Activated CD4-positive, alpha-beta T cell treated with anti-CD3 and anti-CD28 coated beads, Interleukin-2, amount 10 ng/mL, durations not matched to agents 7 days and 5 days (primary cell): ENCODE measurements around the gene PTPRN2. TPM values are rescaled to one million over a fixed set of nuclear protein-coding genes. Genes with fewer than 3 reads are reported as not detected.

Source experiments
- CTCF ChIA-PET: fragments of 350-600 bp; sonication (Branson Sonifier 250); formaldehyde crosslinking; loops from one replicate; lab custom pipeline; 2021; ENCODE audit warnings: antibody characterized with exemption; lab: Charles Lee
- POLR2A ChIA-PET: fragments of 350-600 bp; sonication (Branson Sonifier 250); formaldehyde crosslinking; loops from one replicate; lab custom pipeline; 2021; ENCODE audit warnings: antibody characterized with exemption; lab: Charles Lee
- DNase-seq: peaks from one replicate; pipeline ENCODE4 v3.0.0-alpha.2; 2020
- H3K27ac Mint-ChIP-seq: one replicate; pipeline ENCODE4 v1.8.0; 2021; ENCODE audit warnings: mild to moderate bottlenecking, moderate library complexity, mixed read lengths
- H3K27me3 Mint-ChIP-seq: one replicate; pipeline ENCODE4 v1.8.0; 2021; ENCODE audit warnings: mixed read lengths
- H3K36me3 Mint-ChIP-seq: one replicate; pipeline ENCODE4 v1.8.0; 2021; ENCODE audit warnings: low read depth, mixed read lengths
- H3K4me1 Mint-ChIP-seq: one replicate; pipeline ENCODE4 v1.8.0; 2021; ENCODE audit warnings: mixed read lengths
- H3K4me3 Mint-ChIP-seq: one replicate; pipeline ENCODE4 v1.8.0; 2021; ENCODE audit warnings: mild to moderate bottlenecking, moderate library complexity, mixed read lengths
- H3K9me3 Mint-ChIP-seq: one replicate; pipeline ENCODE4 v1.8.0; 2021; ENCODE audit warnings: mixed read lengths
- total RNA-seq, 2 experiments: library from RNA; stranded (reverse); gene quantifications; one replicate each; pipeline ENCODE4 v1.2.3, GENCODE V29; 2021

Gene PTPRN2
- total RNA-seq, 2 experiments from 2014 or later, result 2.6 to 2.7 TPM

DNA sequence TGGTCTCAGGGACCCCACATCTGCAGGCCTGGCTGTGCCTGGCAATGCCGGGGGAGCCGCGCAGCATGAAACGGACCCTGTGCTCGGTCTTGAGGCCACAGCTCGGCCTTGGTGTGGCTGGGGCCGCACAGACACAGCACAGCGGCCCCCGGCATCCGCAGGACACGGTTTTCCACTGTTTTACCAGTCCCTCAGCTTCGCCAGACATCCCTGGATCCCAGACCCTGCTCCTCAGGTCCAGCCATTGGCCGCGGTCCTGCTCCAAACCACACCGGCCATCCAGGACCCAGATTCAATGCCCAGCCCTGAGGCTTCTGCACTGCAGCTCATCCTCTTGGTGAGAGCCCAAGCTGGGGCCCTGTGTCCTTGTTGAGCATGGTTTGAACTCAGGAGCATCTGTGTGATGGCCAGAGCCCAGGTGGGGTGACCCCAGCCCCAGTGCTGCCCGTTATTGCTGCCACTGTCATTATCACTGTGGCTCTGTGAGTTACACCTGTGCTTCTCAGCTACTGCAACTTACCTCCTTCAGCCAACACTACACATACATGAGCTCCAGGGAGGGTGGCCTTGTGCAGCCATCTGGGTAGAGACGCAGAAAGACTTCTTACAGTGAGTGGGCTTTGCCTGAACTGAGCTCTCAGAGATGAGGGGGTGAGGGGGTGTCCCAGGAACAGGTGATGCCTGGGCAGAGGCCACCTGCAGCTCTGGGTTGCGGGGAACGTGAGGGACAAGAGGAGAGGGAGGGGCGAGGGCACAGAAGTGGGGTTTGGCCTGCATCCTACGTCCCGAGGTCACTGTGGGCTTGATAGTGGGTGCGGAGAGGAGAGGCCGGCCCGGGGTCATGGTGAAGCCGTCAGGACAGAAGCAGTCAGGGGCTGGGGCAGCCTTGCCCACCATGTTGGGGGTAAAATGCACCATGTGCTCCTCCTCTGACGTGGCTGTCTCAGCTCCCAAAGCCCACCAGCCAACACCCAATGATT, 567.6 kb downstream of the PTPRN2 start:
- H3K36me3 Mint-ChIP-seq, result no peaks in the 10 kb centered on the region
- H3K4me3 Mint-ChIP-seq, result no peak overlapping the region
- CTCF ChIA-PET, result no interaction called here
- H3K27me3 Mint-ChIP-seq, result no peaks in the 10 kb centered on the region
- POLR2A ChIA-PET, result no interaction called here
- no peaks in the 10 kb centered on the region for H3K9me3 Mint-ChIP-seq
- DNase-seq, result no peak
- H3K27ac Mint-ChIP-seq, result no peak overlapping the region
- no peaks in the 10 kb centered on the region for H3K4me1 Mint-ChIP-seq

DNA sequence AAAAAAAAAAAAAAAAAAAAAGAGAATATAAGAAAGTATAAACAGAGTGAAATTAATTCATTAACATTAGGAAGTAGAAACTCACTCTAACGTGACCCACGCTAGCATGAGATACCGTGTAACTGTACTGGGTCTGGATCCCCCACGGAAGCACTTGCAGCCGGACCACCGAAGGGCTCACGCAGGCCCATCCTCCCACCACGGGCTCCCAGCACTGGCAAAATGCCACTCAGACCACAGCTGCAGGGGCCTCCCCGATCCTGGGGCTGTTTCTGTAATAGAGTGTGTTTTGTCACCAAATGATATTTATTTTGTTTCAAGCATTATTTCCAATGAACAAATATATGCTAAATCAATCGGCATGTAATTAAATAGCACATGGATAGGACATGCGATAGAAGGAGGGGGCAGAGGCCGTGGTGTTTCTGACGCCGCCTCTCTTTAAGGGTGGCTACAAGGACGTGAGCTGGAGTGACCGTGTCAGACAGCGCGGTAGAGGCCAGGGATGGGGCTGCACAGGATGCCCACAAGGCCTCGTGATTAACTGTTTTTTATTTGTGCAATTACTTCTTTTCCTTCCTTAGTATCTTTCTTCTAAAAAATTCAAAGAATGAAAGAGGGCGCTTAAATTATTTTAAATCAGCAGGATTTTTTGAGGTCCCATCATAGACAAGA, 568.5 kb downstream of the PTPRN2 start:
- no peaks in the 10 kb centered on the region for H3K36me3 Mint-ChIP-seq

DNA sequence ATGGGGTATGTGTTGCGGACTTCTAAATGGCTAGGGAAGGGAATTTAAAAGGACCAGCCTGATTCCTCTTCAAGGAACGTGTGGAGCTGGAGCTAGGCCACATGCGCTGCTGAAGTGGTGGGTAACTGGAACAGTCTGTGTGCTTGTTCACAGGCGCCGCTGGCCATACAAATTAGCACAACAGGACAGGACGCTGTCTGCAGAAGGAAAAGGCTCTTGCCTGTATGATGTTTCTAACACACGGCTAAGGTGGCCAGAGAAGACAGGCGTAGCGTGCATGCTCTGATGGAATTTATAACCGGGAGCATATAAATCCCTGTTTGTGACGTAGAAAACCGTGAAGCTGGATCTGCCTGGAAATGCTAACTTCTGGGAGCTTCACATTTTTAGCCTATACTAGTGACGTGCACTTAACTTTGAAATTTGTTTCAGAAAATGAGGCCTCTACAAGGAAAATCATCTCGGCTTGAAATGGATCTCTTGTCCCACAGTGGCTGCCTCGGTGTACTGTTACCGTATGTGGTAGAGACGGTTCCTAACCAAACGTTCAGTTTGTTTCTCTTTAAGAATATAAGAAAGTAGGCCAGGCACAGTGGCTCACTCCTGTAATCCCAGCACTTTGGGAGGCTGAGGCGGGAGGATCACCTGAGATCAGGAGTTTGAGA, 569.4 kb downstream of the PTPRN2 start:
- Mint-ChIP-seq H3K36me3 (no peaks in the 10 kb centered on the region), H3K27ac (no peak overlapping the region), H3K4me3 (no peak overlapping the region), H3K4me1 (no peaks in the 10 kb centered on the region), H3K9me3 (no peaks in the 10 kb centered on the region), H3K27me3 (no peaks in the 10 kb centered on the region)
- CTCF ChIA-PET, result interaction anchor here (1.0 kb wide), 1 partner anchor 13 kb away, joined by 3 read pairs; no protein-coding TSS in a partner anchor
- DNase-seq, result no peak
- POLR2A ChIA-PET, result no interaction called here

More for the DNA sequence above, 568.5 kb downstream of the PTPRN2 start:
- Mint-ChIP-seq H3K27me3 (no peaks in the 10 kb centered on the region), H3K4me1 (no peaks in the 10 kb centered on the region), H3K9me3 (no peaks in the 10 kb centered on the region), H3K27ac (no peak overlapping the region), H3K4me3 (no peak overlapping the region)
- POLR2A ChIA-PET, result no interaction called here
- CTCF ChIA-PET, result no interaction called here
- DNase-seq, result no peak

DNA sequence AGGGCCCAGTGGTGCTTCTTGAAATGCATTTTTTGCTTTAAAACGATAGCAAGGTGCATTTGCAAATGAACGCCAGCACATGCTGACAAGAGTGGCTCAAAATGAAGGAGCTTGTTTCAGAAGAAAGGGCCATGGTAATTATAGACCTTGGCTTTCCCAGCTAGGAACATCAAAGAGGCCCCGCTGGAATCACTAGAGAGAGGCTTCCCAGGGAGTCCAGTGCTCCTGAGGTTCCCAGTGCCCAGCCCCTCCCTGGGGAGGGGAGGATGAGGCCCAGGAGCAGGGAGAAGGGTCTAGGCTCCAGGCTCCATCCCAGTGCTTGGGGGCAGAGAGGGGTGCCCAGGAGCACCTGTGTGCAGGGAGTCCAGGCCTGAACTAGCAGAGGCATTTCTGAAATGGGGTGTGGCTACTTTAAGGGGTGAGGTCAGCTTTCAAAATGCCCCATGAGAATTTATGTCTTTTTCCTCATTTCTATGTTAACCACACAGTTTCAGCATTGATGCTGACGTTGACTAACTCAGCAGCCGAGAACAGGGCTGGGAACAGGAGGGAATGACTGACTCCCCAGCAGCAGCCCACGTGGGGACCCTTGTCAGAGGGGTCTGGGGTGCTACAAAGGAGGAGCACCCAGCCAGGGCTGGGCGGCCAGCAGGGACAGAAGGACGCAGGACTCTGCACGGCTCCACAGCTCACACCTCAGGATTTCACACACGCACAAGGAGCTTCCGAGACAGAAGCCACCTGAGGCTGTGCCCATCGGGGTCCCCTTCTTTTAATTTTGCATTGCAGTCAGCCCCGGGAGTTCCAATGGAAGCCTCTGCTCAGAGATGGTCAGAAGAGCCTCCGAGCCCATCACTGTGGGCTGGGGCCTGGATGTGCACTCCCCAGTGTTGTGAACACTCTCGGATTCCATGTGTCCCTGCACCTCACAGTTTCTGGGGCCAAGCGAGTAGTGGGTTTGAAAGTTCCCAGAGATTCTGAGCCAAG, 570.2 kb downstream of the PTPRN2 start:
- H3K36me3 Mint-ChIP-seq, result no peaks in the 10 kb centered on the region
- no peaks in the 10 kb centered on the region for H3K27me3 Mint-ChIP-seq

DNA sequence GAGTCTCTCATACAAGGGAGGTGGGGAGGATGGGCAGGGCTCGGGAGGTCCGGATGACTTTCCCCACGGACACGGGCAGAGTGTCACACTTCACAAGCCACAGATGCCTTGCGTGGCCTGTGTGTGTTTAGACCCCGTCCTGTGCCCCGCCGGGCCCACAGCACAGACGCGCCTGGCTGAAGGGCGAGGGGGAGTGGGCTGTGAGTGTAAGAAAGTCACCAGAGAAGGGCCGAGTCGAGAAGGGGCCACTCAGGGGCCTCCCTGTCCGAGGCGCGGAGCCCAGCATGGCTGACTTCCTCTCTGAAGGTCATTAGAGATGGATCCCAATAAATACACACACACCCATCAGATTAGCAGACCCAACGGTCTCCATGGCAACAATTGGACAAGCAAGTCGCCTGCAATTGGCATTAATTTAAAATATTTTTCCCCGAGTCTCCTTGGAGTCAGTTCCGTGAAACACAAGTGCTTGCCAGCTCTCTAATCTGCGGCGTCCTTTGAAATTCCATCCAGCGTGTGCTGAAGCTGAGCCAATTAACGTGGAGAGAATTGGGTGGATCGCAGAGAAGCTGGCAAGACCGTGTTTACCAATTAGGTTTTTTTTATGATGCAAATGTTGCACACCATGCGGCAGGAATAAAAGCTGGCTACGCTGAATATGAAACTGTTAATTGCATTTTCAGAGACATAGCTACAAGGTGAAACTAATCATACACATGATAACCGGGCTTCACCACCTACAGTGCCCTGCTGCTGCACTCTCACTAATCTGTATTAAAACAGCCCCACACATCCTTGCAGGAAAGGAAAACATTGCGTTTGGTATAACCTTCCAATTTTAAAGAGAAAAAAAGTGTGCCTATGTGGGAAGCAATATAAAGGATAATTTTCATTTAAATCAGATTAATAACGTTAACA, 571.2 kb downstream of the PTPRN2 start:
- ChIA-PET POLR2A (no interaction called here), CTCF (no interaction called here)
- Mint-ChIP-seq H3K27me3 (no peaks in the 10 kb centered on the region), H3K4me1 (no peaks in the 10 kb centered on the region), H3K27ac (no peak overlapping the region), H3K4me3 (no peak overlapping the region), H3K9me3 (no peaks in the 10 kb centered on the region), H3K36me3 (no peaks in the 10 kb centered on the region)
- no peak for DNase-seq

More for the DNA sequence above, 570.2 kb downstream of the PTPRN2 start:
- Mint-ChIP-seq H3K9me3 (no peaks in the 10 kb centered on the region), H3K4me3 (no peak overlapping the region), H3K4me1 (no peaks in the 10 kb centered on the region), H3K27ac (no peak overlapping the region)
- ChIA-PET POLR2A (no interaction called here), CTCF (interaction anchor here (1.0 kb wide), 1 partner anchor 12 kb away, joined by 3 read pairs; no protein-coding TSS in a partner anchor)
- no peak for DNase-seq

DNA sequence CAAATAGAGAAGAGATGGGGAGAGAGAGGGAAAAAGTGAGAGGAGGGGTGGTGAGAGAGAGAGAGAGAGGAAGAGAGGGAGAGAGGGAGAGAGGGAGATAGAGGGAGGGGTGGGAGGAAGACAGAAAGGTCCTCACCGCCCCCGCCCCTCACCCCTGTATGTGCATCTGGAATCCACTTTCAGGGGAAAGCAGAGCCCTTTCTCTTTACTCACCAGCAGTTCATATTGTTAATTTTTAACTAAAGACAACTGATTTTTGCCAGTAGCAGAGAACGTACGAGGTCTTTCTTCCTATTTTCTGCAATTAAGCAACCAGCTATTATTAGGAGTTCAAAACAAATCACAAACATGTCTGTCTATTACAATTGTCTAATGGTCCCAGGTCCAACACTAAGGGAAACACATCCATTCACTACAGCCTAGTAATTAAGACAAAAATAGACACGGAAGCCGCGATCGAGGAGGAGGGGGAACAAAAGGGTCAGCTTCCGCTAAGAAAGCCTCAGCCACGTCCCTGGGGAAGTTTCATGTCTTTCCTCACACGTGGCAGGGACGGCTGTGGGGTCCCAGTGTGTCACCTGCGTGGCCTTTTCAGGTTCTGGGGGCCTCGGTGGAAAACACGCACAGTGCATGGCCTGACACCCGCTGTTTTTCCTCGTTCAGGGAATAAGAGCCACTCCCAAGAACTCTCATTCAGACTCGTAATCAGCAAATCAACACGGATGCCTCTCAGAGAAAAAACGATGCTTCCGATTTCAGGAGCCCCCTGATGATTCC, 572.0 kb downstream of the PTPRN2 start:
- Mint-ChIP-seq H3K27ac (no peak overlapping the region), H3K4me1 (no peaks in the 10 kb centered on the region), H3K27me3 (no peaks in the 10 kb centered on the region), H3K36me3 (no peaks in the 10 kb centered on the region), H3K9me3 (no peaks in the 10 kb centered on the region), H3K4me3 (no peak overlapping the region)
- CTCF ChIA-PET, result no interaction called here
- DNase-seq, result no peak
- POLR2A ChIA-PET, result no interaction called here

DNA sequence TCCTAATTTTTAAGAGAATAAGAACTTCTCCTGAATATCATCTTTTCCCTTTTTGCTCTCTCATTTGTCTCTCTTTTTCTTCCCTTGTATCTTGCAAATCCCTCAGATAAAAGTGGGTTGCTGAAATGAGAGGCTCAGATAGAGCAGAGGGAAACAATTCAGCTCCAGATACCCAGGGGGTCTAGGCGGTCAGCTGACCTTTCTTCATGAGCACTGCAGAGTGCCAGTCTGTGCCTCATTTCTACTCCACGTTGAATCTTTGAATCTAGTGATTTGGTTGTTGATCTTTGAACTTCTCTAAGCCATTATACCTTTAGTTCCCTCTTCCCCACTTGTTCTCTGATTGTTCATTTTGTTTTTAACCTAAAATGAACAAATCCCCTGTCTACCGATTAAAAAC, 572.6 kb downstream of the PTPRN2 start:
- ChIA-PET CTCF (no interaction called here), POLR2A (no interaction called here)
- no peaks in the 10 kb centered on the region for H3K4me1 Mint-ChIP-seq
- H3K27me3 Mint-ChIP-seq, result no peaks in the 10 kb centered on the region
- no peak for DNase-seq
- H3K9me3 Mint-ChIP-seq, result no peaks in the 10 kb centered on the region
- no peak overlapping the region for H3K4me3 Mint-ChIP-seq
- H3K27ac Mint-ChIP-seq, result no peak overlapping the region
- no peaks in the 10 kb centered on the region for H3K36me3 Mint-ChIP-seq

DNA sequence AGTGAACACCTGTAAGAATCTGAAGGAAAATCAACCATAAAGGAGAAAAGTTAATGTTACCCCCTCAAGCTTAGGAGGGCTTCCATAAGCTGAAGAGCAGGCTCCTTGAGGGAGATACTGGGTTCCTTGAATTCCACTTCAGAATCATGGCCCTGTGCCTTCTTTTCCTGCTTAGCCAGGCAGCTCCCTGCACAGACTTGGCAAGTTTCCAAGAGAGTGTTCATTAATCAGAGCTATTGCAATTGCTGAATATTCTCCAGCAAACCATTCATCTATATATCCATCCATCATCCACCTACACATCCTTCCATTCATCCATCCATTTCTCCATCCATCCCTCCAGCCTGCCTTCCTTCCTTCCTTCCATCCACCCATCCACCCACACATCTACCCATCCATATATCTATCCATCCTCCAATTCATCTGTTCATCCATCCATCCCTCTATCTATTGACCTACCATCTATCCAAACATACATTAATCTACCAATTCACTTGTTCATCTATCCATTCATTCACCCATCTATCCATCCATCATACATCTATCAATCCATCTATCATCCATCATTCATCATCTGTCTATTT, 574.4 kb downstream of the PTPRN2 start:
- Mint-ChIP-seq H3K27me3 (no peaks in the 10 kb centered on the region), H3K9me3 (no peaks in the 10 kb centered on the region), H3K4me1 (no peaks in the 10 kb centered on the region), H3K36me3 (no peaks in the 10 kb centered on the region), H3K4me3 (no peak overlapping the region), H3K27ac (no peak overlapping the region)
- ChIA-PET CTCF (no interaction called here), POLR2A (no interaction called here)
- no peak for DNase-seq

DNA sequence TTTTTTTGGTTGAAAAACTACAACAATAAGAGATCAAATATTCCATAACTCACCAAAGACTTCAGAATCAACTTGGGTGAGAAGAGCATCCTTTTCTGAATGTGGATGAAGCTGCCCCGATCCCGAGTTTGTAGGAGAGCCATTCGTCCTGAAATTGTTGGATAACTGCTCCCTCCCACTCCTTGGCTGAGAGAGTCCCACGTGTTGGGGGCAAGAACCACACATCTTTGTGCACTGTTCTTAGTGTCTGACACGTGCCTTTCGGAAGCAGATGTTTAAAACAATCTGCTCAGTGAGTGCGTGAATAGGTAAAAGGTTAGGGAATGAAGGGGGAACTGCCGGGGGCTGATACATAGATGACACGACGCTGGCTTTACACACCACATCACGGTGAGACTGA, 575.7 kb downstream of the PTPRN2 start:
- CTCF ChIA-PET, result no interaction called here
- Mint-ChIP-seq H3K4me3 (no peak overlapping the region), H3K4me1 (no peaks in the 10 kb centered on the region), H3K9me3 (no peaks in the 10 kb centered on the region), H3K27me3 (no peaks in the 10 kb centered on the region), H3K36me3 (no peaks in the 10 kb centered on the region), H3K27ac (no peak overlapping the region)
- POLR2A ChIA-PET, result no interaction called here
- DNase-seq, result no peak

DNA sequence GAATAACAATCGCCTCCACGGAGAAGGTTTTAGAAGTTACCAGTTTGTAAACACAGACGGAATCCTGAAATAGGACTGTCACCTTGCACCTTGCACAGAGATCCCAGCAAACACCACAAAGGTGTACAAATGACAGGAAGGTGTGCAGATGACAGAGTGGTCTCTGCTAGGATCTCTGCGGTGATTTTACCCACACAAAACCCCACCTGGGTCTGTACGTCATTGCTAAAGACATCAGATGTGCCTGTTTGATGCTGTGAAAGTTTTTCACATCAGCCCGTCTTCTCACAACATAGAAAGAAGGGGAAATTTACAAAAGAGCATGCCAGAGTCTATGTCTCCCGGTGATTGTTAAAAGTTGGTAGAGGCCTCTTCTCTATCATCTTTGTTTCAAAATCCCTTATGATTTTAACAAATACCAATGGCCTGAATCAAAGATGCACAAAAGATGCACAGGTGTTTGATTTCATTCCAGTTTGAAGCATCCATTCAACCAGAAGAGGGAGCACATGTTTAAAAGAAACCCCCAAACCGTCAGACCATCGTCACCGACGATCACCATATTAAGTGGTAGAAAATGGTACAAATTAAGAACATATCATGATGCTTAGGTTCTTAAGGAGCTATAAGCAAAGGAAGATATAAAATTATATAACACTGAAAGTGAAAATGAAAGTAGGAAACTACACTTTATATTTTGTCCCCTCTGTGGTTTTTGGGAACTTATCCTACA, 576.5 kb downstream of the PTPRN2 start:
- CTCF ChIA-PET, result no interaction called here
- H3K4me3 Mint-ChIP-seq, result no peak overlapping the region
- no peaks in the 10 kb centered on the region for H3K9me3 Mint-ChIP-seq
- no peak for DNase-seq
- no peak overlapping the region for H3K27ac Mint-ChIP-seq
- no peaks in the 10 kb centered on the region for H3K36me3 Mint-ChIP-seq
- POLR2A ChIA-PET, result no interaction called here
- H3K4me1 Mint-ChIP-seq, result no peaks in the 10 kb centered on the region
- no peaks in the 10 kb centered on the region for H3K27me3 Mint-ChIP-seq
